ENCODE measurements around the gene FCMR. TPM values are rescaled to one million over a fixed set of nuclear protein-coding genes. Genes with fewer than 3 reads are reported as not detected.

Gene FCMR
- total and polyA plus RNA-seq, 2 experiments from 2014 or later = 0.84 TPM; not detected in 1

- TF ChIP-seq REST (IDR thresholded peaks at IDR 0.05; ENCODE audit: unreplicated experiment) = no peak
- TF ChIP-seq ZNF114 (CRISPR knock-in tag; IDR thresholded peaks at IDR 0.05) = no peak
These were observed 18.1 kb downstream of the FCMR start (continued) for GRCh38 chr1:206903687-206904086.

- TF ChIP-seq ZNF331 (CRISPR knock-in tag; IDR thresholded peaks at IDR 0.05; ENCODE audit: low read depth) = no peak
- TF ChIP-seq EZH2phosphoT487 (IDR thresholded peaks at IDR 0.05; ENCODE audit: unreplicated experiment) = no peak
- no peak for TF ChIP-seq STAT1 (IDR thresholded peaks at IDR 0.05; ENCODE audit: unreplicated experiment)
- TF ChIP-seq REST (IDR thresholded peaks at IDR 0.05; ENCODE audit: unreplicated experiment) = no peak
- TF ChIP-seq ETS1 (IDR thresholded peaks at IDR 0.05) = no peak
- no peak for TF ChIP-seq CTCF (conservative IDR thresholded peaks at IDR 0.05; ENCODE audit: low read depth in 2 of 2)
- TF ChIP-seq CREB1 (CRISPR knock-in tag; IDR thresholded peaks at IDR 0.05; ENCODE audit: low read depth) = no peak
- TF ChIP-seq EZH2 (IDR thresholded peaks at IDR 0.05; ENCODE audit: low read depth, unreplicated experiment) = no peak
- no peak for TF ChIP-seq POLR2AphosphoS5 (IDR thresholded peaks at IDR 0.05; ENCODE audit: low read depth)
- no peak for TF ChIP-seq JUNB (IDR thresholded peaks at IDR 0.05; ENCODE audit: unreplicated experiment)
- TF ChIP-seq ZNF114 (CRISPR knock-in tag; IDR thresholded peaks at IDR 0.05) = no peak
- no peak for TF ChIP-seq NANOG (IDR thresholded peaks at IDR 0.05; ENCODE audit: borderline replicate concordance)
- Histone ChIP-seq H3K27ac (ENCODE audit: low read depth) (no peak overlapping the region), H2AFZ (no peak overlapping the region), H3K4me3 (no peak overlapping the region), H3K9me2 (ENCODE audit: insufficient read depth) (0 out of 2 replicates have a peak, but pooled peaks cover 1% of the 10 kb centered on the region), H3K36me3 (ENCODE audit: insufficient read depth) (no peaks in the 10 kb centered on the region), H3K79me2 (replicated peaks; ENCODE audit: insufficient read depth) (no peaks in the 10 kb centered on the region), H3K27me3 (ENCODE audit: insufficient read depth) (peaks cover 5% of the 10 kb centered on the region), H4K20me1 (replicated peaks; ENCODE audit: insufficient read depth) (no peaks in the 10 kb centered on the region), H3K4me1 (ENCODE audit: insufficient read depth) (no peaks in the 10 kb centered on the region), H3F3A (replicated peaks; ENCODE audit: low read depth) (no peaks in the 10 kb centered on the region), H3K4me2 (no peak overlapping the region)
- no peaks in the 10 kb centered on the region for H3K36me3 Mint-ChIP-seq (ENCODE audit: low read depth)
- no peaks in the 10 kb centered on the region for H3K9me3 Mint-ChIP-seq
- no peak overlapping the region for H3K4me3 Mint-ChIP-seq
- no peak for DNase-seq (ENCODE audit: low spot score)
- H3K27ac Mint-ChIP-seq = no peak overlapping the region
- ATAC-seq = no peak
- peaks cover 11% of the 10 kb centered on the region for H3K27me3 Mint-ChIP-seq (ENCODE audit: insufficient read depth, low read depth, poor library complexity)
- H3K4me1 Mint-ChIP-seq = peaks cover 10% of the 10 kb centered on the region; the same call in 2 of the 3 replicates
These were observed 19.0 kb downstream of the FCMR start for GRCh38 chr1:206902702-206903101.
